ENCODE results near the gene TNIP1. TPM values are rescaled to one million over a fixed set of nuclear protein-coding genes. Genes with fewer than 3 reads are reported as not detected.

TNIP1 gene
- total RNA-seq, 1 donor from 2014 or later, result 512 TPM

DNA sequence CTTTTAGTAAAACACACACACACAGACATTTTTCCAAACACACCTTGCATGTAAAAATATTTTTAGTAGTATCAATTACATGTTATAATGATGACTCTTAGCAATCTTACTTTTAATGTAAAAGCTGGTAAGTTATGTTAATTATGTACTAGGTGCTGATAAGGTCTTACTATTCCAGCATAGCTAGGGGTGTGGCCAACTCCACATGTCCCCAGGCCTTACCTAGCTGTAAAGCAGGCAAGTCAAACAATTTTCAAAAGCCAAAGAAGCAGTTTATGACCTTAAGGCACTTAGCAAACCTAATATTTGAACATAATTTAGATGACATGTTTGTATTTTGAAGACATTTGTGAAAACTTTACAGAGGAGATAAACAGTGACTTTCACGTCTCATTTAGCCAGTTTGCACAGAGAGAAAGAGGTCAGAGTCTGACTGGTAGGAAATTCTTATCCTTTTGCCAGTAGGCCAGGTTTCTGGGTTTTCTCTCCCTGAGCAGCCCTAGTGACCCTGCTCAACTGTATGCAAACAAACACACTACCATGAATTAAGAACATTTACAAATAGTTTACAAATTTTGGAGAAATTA, 86.9 kb downstream of the TNIP1 start:
- Mint-ChIP-seq H3K27ac (no peak overlapping the region), H3K9me3 (peaks cover 11% of the 10 kb centered on the region), H3K4me3 (no peak overlapping the region), H3K36me3 (ENCODE audit: low read depth) (no peaks in the 10 kb centered on the region), H3K4me1 (no peaks in the 10 kb centered on the region), H3K27me3 (no peaks in the 10 kb centered on the region)
- POLR2A ChIA-PET, result no interaction called here
- DNase-seq (no peak), ATAC-seq (ENCODE audit: low read depth) (no peak)
- intact Hi-C loops (cut with micrococcal nuclease), result no loop called here
- CTCF ChIA-PET, result no interaction called here
- TF ChIP-seq, protein P1, sequence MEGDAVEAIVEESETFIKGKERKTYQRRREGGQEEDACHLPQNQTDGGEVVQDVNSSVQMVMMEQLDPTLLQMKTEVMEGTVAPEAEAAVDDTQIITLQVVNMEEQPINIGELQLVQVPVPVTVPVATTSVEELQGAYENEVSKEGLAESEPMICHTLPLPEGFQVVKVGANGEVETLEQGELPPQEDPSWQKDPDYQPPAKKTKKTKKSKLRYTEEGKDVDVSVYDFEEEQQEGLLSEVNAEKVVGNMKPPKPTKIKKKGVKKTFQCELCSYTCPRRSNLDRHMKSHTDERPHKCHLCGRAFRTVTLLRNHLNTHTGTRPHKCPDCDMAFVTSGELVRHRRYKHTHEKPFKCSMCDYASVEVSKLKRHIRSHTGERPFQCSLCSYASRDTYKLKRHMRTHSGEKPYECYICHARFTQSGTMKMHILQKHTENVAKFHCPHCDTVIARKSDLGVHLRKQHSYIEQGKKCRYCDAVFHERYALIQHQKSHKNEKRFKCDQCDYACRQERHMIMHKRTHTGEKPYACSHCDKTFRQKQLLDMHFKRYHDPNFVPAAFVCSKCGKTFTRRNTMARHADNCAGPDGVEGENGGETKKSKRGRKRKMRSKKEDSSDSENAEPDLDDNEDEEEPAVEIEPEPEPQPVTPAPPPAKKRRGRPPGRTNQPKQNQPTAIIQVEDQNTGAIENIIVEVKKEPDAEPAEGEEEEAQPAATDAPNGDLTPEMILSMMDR (IDR thresholded peaks at IDR 0.05), result no peak

- ChIA-PET POLR2A (no interaction called here), CTCF (no interaction called here)
- intact Hi-C loops (cut with micrococcal nuclease), result no loop called here
- no peaks in the 10 kb centered on the region for H3K4me1 Mint-ChIP-seq
- DNase-seq (no peak), ATAC-seq (ENCODE audit: low read depth) (no peak)
- H3K36me3 Mint-ChIP-seq (ENCODE audit: low read depth), result no peaks in the 10 kb centered on the region
- H3K4me3 Mint-ChIP-seq, result no peak overlapping the region
- no peaks in the 10 kb centered on the region for H3K27me3 Mint-ChIP-seq
- TF ChIP-seq, protein P1 (IDR thresholded peaks at IDR 0.05), result no peak
- H3K27ac Mint-ChIP-seq, result no peak overlapping the region
- peaks cover 11% of the 10 kb centered on the region for H3K9me3 Mint-ChIP-seq
Measured at GRCh38 chr5:150993422-150993821, 87.4 kb downstream of the TNIP1 start.

DNA sequence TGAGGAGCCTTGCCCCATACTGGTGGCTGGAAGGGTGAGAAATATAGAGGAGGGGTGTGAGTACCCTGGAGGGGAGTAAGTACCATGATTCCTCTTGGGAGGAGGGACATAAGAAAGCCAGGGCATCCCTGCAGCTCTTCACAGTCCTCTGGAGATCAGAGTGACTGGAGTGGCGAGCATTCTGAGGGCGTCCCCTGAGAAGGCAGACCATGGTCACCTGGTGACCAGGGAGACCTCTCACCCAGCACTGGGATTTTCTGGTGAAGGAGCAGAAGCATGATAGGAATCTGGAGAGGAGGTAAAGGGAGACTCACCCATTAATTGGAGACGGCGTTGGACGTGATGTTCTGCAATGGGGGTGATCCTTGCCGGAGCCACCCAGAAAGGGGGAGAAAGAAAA, 88.1 kb downstream of the TNIP1 start:
- Mint-ChIP-seq H3K27me3 (no peaks in the 10 kb centered on the region), H3K4me1 (no peaks in the 10 kb centered on the region), H3K36me3 (ENCODE audit: low read depth) (no peaks in the 10 kb centered on the region), H3K4me3 (no peak overlapping the region), H3K9me3 (peaks cover 11% of the 10 kb centered on the region), H3K27ac (no peak overlapping the region)
- ATAC-seq (ENCODE audit: low read depth) (no peak), DNase-seq (no peak)
- TF ChIP-seq, protein P1 (IDR thresholded peaks at IDR 0.05), result no peak
- intact Hi-C loops (cut with micrococcal nuclease), result no loop called here
- CTCF ChIA-PET, result no interaction called here
- POLR2A ChIA-PET, result no interaction called here

- ChIA-PET POLR2A (interaction anchor here (0.5 kb wide), 1 partner anchor 206 kb away, joined by 12 read pairs; no protein-coding TSS in a partner anchor), CTCF (no interaction called here)
- Mint-ChIP-seq H3K4me1 (no peaks in the 10 kb centered on the region), H3K36me3 (ENCODE audit: low read depth) (no peaks in the 10 kb centered on the region), H3K4me3 (no peak overlapping the region), H3K27me3 (no peaks in the 10 kb centered on the region), H3K9me3 (peaks cover 11% of the 10 kb centered on the region), H3K27ac (no peak overlapping the region)
- ATAC-seq (ENCODE audit: low read depth) (no peak), DNase-seq (no peak)
- TF ChIP-seq, protein P1 (IDR thresholded peaks at IDR 0.05), result no peak
- intact Hi-C loops (cut with micrococcal nuclease), result no loop called here
Measured at GRCh38 chr5:150989695-150990094, 91.1 kb downstream of the TNIP1 start.

- ATAC-seq (ENCODE audit: low read depth), result no peak
- intact Hi-C loops (cut with micrococcal nuclease), result no loop called here
- H3K9me3 Mint-ChIP-seq, result peaks cover 9% of the 10 kb centered on the region
Measured at GRCh38 chr5:150987746-150988145, 93.1 kb downstream of the TNIP1 start.

More at GRCh38 chr5:150987746-150988145, 93.1 kb downstream of the TNIP1 start:
- Mint-ChIP-seq H3K27ac (no peak overlapping the region), H3K27me3 (peaks cover 3% of the 10 kb centered on the region), H3K4me3 (no peak overlapping the region), H3K36me3 (ENCODE audit: low read depth) (no peaks in the 10 kb centered on the region), H3K4me1 (no peaks in the 10 kb centered on the region)
- TF ChIP-seq, protein P1 (IDR thresholded peaks at IDR 0.05), result no peak
- CTCF ChIA-PET, result no interaction called here
- no peak for DNase-seq
- POLR2A ChIA-PET, result no interaction called here

Other genes starting within 250 kb of the TNIP1 start
- 0.22 and 0.24 TPM in 2 replicates for gene IRGM, start 234.5 kb downstream of the TNIP1 start, total RNA-seq
- 9.4 and 10.9 TPM in 2 replicates for gene ZNF300, start 176.1 kb downstream of the TNIP1 start, total RNA-seq
- gene GPX3, start 60.4 kb downstream of the TNIP1 start, total RNA-seq, result 0.18 and 0.76 TPM in 2 replicates
- 367 and 379 TPM in 2 replicates for gene ANXA6, start 76.7 kb upstream of the TNIP1 start, total RNA-seq
- gene CCDC69, start 143.1 kb upstream of the TNIP1 start, total RNA-seq, result 98.9 and 109 TPM in 2 replicates
- gene GM2A, start 172.2 kb upstream of the TNIP1 start, total RNA-seq, result 51.3 and 53.1 TPM in 2 replicates
- not detected in 2 replicates for gene SLC36A3, start 222.7 kb upstream of the TNIP1 start, total RNA-seq